HG03045 (cell line): ENCODE results near the gene RASGRF2.
"Not testable (repeated sequence)": the region's sequence is repeated elsewhere in the genome, so short reads cannot be mapped to it uniquely, and the experiment has no call there.

Source experiments
- ATAC-seq: cut with Tn5 transposase; IDR thresholded peaks from one replicate; pipeline ENCODE4 v1.9.1; 2021; ENCODE audit warnings: mild to moderate bottlenecking, moderate library complexity; ENCODE audit not compliant: unreplicated experiment

The RASGRF2 gene

GRCh38 chr5:81068635-81069034, 108.5 kb downstream of the RASGRF2 start:
- no peak for ATAC-seq

- ATAC-seq = no peak
Measured at GRCh38 chr5:81069990-81070389, 109.8 kb downstream of the RASGRF2 start.

GRCh38 chr5:81070571-81071255, 110.5 kb downstream of the RASGRF2 start:
- no peak for ATAC-seq

GRCh38 chr5:81075041-81075440, 114.9 kb downstream of the RASGRF2 start:
- no peak for ATAC-seq

GRCh38 chr5:81077105-81077504, 116.9 kb downstream of the RASGRF2 start:
- no peak for ATAC-seq

- ATAC-seq = no peak
Measured at GRCh38 chr5:81078930-81079329, 118.8 kb downstream of the RASGRF2 start.

GRCh38 chr5:81080809-81081460, 120.8 kb downstream of the RASGRF2 start:
- ATAC-seq = no peak

GRCh38 chr5:81081461-81081835, 121.3 kb downstream of the RASGRF2 start:
- ATAC-seq = no peak

- no peak for ATAC-seq
Measured at GRCh38 chr5:81086881-81087281, 126.7 kb downstream of the RASGRF2 start.

- no peak for ATAC-seq
Measured at GRCh38 chr5:81091199-81091598, 131.0 kb downstream of the RASGRF2 start.

- ATAC-seq = no peak
Measured at GRCh38 chr5:81093536-81094196, 133.5 kb downstream of the RASGRF2 start.

- ATAC-seq = no peak
Measured at GRCh38 chr5:81095835-81096234, 135.7 kb downstream of the RASGRF2 start.

GRCh38 chr5:81097713-81098112, 137.6 kb downstream of the RASGRF2 start:
- no peak for ATAC-seq

- ATAC-seq = no peak
Measured at GRCh38 chr5:81105261-81105877, 145.2 kb downstream of the RASGRF2 start.

- no peak for ATAC-seq
Measured at GRCh38 chr5:81115261-81115660, 155.1 kb downstream of the RASGRF2 start.

GRCh38 chr5:81117566-81117965, 157.4 kb downstream of the RASGRF2 start:
- no peak for ATAC-seq

- ATAC-seq = no peak
Measured at GRCh38 chr5:81121273-81121672, 161.1 kb downstream of the RASGRF2 start.

GRCh38 chr5:81121836-81122630, 161.9 kb downstream of the RASGRF2 start:
- ATAC-seq = no peak

GRCh38 chr5:81124689-81125088, 164.5 kb downstream of the RASGRF2 start:
- ATAC-seq = not testable (repeated sequence)

GRCh38 chr5:81125959-81126358, 165.8 kb downstream of the RASGRF2 start:
- ATAC-seq = no peak

- no peak for ATAC-seq
Measured at GRCh38 chr5:81128416-81128815, 168.3 kb downstream of the RASGRF2 start.
